WTC11 (cell line): ENCODE measurements around the gene RHOU.

ENCODE experiments used
- CREB1 ChIP-seq: sonication (generic); formaldehyde crosslinking; IDR thresholded peaks from 2 replicates; pipeline ENCODE4 v1.8.0; 2023; ENCODE audit warnings: mild to moderate bottlenecking, missing genetic modification reagents
- RELA ChIP-seq: sonication (generic); formaldehyde crosslinking; IDR thresholded peaks from 2 replicates; pipeline ENCODE4 v1.8.1; 2022; ENCODE audit warnings: missing genetic modification reagents, mild to moderate bottlenecking, borderline replicate concordance
- TEAD4 ChIP-seq: sonication (generic); formaldehyde crosslinking; IDR thresholded peaks from 2 replicates; pipeline ENCODE4 v1.8.0; 2022; ENCODE audit warnings: mild to moderate bottlenecking, missing genetic modification reagents
- ZNF416 ChIP-seq: fragments of 250-450 bp; sonication (Bioruptor Pico); IDR thresholded peaks from 2 replicates; pipeline ENCODE4 v1.9.0; 2021; ENCODE audit warnings: mild to moderate bottlenecking, inconsistent platforms
- TF ChIP-seq, protein P1 (sequence below): sonication (generic); formaldehyde crosslinking; IDR thresholded peaks from 2 replicates; pipeline ENCODE4 v1.8.1; 2023; ENCODE audit warnings: mild to moderate bottlenecking, missing genetic modification reagents, borderline replicate concordance
- TF ChIP-seq, protein P2 (sequence below): fragments of 200-600 bp; IDR thresholded peaks from 2 replicates; pipeline ENCODE4 v1.8.0; 2022; ENCODE audit warnings: antibody characterized with exemption
- TF ChIP-seq, protein P3 (sequence below): sonication (generic); formaldehyde crosslinking; IDR thresholded peaks from 2 replicates; pipeline ENCODE4 v1.8.0; 2023; ENCODE audit warnings: missing genetic modification reagents

DNA sequence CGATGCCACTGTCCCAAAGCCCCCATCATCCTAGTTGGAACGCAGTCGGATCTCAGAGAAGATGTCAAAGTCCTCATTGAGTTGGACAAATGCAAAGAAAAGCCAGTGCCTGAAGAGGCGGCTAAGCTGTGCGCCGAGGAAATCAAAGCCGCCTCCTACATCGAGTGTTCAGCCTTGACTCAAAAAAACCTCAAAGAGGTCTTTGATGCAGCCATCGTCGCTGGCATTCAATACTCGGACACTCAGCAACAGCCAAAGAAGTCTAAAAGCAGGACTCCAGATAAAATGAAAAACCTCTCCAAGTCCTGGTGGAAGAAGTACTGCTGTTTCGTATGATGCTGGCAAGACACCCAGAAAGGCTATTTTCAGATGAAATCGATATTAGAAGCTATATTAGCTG is 8.1 kb downstream of the RHOU start:
- TF ChIP-seq, protein P1, sequence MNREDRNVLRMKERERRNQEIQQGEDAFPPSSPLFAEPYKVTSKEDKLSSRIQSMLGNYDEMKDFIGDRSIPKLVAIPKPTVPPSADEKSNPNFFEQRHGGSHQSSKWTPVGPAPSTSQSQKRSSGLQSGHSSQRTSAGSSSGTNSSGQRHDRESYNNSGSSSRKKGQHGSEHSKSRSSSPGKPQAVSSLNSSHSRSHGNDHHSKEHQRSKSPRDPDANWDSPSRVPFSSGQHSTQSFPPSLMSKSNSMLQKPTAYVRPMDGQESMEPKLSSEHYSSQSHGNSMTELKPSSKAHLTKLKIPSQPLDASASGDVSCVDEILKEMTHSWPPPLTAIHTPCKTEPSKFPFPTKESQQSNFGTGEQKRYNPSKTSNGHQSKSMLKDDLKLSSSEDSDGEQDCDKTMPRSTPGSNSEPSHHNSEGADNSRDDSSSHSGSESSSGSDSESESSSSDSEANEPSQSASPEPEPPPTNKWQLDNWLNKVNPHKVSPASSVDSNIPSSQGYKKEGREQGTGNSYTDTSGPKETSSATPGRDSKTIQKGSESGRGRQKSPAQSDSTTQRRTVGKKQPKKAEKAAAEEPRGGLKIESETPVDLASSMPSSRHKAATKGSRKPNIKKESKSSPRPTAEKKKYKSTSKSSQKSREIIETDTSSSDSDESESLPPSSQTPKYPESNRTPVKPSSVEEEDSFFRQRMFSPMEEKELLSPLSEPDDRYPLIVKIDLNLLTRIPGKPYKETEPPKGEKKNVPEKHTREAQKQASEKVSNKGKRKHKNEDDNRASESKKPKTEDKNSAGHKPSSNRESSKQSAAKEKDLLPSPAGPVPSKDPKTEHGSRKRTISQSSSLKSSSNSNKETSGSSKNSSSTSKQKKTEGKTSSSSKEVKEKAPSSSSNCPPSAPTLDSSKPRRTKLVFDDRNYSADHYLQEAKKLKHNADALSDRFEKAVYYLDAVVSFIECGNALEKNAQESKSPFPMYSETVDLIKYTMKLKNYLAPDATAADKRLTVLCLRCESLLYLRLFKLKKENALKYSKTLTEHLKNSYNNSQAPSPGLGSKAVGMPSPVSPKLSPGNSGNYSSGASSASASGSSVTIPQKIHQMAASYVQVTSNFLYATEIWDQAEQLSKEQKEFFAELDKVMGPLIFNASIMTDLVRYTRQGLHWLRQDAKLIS (CRISPR knock-in tag), result no peak
- TF ChIP-seq, protein P2, sequence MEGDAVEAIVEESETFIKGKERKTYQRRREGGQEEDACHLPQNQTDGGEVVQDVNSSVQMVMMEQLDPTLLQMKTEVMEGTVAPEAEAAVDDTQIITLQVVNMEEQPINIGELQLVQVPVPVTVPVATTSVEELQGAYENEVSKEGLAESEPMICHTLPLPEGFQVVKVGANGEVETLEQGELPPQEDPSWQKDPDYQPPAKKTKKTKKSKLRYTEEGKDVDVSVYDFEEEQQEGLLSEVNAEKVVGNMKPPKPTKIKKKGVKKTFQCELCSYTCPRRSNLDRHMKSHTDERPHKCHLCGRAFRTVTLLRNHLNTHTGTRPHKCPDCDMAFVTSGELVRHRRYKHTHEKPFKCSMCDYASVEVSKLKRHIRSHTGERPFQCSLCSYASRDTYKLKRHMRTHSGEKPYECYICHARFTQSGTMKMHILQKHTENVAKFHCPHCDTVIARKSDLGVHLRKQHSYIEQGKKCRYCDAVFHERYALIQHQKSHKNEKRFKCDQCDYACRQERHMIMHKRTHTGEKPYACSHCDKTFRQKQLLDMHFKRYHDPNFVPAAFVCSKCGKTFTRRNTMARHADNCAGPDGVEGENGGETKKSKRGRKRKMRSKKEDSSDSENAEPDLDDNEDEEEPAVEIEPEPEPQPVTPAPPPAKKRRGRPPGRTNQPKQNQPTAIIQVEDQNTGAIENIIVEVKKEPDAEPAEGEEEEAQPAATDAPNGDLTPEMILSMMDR, result no peak
- TF ChIP-seq, protein P3, sequence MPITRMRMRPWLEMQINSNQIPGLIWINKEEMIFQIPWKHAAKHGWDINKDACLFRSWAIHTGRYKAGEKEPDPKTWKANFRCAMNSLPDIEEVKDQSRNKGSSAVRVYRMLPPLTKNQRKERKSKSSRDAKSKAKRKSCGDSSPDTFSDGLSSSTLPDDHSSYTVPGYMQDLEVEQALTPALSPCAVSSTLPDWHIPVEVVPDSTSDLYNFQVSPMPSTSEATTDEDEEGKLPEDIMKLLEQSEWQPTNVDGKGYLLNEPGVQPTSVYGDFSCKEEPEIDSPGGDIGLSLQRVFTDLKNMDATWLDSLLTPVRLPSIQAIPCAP (CRISPR knock-in tag), result no peak
- TF ChIP-seq RELA (CRISPR knock-in tag), result no peak
- TF ChIP-seq TEAD4 (CRISPR knock-in tag), result no peak
- no peak for TF ChIP-seq CREB1 (CRISPR knock-in tag)
- no peak for TF ChIP-seq ZNF416
